Activated CD4-positive, CD25-positive, alpha-beta regulatory T cell treated with anti-CD3 and anti-CD28 coated beads, Interleukin-2, amount 50 U/mL, for 24 hours (primary cell): ENCODE data around the gene ELOA.
A peak's percentile ranks its signal among the peaks of the same experiment; 100 is the strongest.
"Not testable (repeated sequence)": the region's sequence is repeated elsewhere in the genome, so short reads cannot be mapped to it uniquely, and the experiment has no call there.

Experiments used
- ATAC-seq, 2 donors: fragments of 150-1000 bp; cut with Tn5 transposase; one replicate each; pipeline ENCODE4 v1.10.0; 2021; ENCODE audit warnings: mild to moderate bottlenecking in 1 of 2, moderate library complexity in 1 of 2

ELOA gene

GRCh38 chr1:23736437-23737134 lies 6.7 kb upstream of the ELOA start:
- peak; percentile 38 to 58 for ATAC-seq

- ATAC-seq = no peak
Observed at GRCh38 chr1:23741609-23742008, 1.7 kb upstream of the ELOA start.

- ATAC-seq = peak; percentile 44 to 58
Observed at GRCh38 chr1:23742670-23743286, 493 bp upstream of the ELOA start.

- no peak for ATAC-seq
Observed at GRCh38 chr1:23745515-23745914, 2.2 kb downstream of the ELOA start.

- ATAC-seq = no peak
Observed at GRCh38 chr1:23748016-23748415, 4.7 kb downstream of the ELOA start.

GRCh38 chr1:23751050-23751814 lies 8.0 kb downstream of the ELOA start:
- ATAC-seq = peak; percentile 48 to 75

DNA sequence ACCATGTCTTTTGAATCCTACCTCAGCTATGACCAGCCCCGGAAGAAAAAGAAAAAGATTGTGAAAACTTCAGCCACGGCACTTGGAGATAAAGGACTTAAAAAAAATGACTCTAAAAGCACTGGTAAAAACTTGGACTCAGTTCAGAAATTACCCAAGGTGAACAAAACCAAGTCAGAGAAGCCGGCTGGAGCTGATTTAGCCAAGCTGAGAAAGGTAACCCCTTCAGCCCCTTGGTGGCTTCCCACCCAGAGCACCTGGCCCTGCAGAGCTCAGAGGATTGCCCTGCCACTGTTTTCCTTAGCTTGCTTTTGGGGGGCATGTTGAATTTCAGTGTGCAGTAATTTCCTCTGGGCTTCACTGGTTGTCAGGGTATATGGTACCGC lies 8.5 kb downstream of the ELOA start:
- ATAC-seq = no peak

- no peak for ATAC-seq
Observed at GRCh38 chr1:23752909-23753308, 9.6 kb downstream of the ELOA start.

- no peak for ATAC-seq
Observed at GRCh38 chr1:23756676-23757075, 13.4 kb downstream of the ELOA start.

DNA sequence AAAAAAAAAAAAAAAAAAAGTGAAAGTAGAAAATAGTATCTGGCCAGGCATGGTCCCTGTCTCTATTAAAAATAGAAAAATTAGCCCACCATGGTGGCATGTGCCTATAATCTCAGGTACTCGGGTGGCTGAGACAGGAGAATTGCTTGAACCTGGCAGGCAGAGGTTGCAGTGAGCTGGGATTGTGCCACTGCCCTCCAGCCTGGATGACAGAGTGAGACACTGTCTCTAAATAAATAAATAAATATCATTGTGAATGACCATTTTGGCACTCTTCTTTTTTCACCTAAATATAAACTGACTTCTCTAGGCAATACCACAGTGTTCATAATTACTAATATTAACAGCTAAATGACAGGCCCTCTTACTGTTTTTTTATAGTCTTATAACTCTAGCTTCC lies 14.5 kb downstream of the ELOA start:
- ATAC-seq = no peak

GRCh38 chr1:23759277-23759676 lies 16.0 kb downstream of the ELOA start:
- ATAC-seq = no peak

- no peak for ATAC-seq
Observed at GRCh38 chr1:23763041-23763577, 19.8 kb downstream of the ELOA start.

DNA sequence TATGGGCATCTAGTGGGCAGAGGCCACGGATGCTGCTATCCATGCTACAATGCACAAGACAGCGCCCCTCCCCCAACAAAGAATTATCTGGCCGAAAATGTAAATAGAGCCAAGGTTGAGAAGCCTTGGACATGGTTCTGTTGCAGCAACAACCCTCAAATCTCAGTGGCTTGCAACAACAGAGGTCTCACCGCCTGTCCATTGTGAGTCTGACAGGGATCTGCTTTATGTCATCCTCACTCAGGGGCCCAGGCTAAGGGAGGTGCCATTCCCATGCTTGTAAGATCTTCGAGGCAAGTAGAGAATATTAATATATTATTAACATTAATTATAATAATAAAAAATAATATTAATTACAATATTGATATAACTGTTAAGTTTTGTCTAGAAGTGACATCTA lies 25.5 kb downstream of the ELOA start:
- no peak for ATAC-seq

GRCh38 chr1:23772049-23772853 lies 29.0 kb downstream of the ELOA start:
- ATAC-seq = peak; percentile 95 to 97

- no peak for ATAC-seq
Observed at GRCh38 chr1:23772854-23773242, 29.6 kb downstream of the ELOA start.

DNA sequence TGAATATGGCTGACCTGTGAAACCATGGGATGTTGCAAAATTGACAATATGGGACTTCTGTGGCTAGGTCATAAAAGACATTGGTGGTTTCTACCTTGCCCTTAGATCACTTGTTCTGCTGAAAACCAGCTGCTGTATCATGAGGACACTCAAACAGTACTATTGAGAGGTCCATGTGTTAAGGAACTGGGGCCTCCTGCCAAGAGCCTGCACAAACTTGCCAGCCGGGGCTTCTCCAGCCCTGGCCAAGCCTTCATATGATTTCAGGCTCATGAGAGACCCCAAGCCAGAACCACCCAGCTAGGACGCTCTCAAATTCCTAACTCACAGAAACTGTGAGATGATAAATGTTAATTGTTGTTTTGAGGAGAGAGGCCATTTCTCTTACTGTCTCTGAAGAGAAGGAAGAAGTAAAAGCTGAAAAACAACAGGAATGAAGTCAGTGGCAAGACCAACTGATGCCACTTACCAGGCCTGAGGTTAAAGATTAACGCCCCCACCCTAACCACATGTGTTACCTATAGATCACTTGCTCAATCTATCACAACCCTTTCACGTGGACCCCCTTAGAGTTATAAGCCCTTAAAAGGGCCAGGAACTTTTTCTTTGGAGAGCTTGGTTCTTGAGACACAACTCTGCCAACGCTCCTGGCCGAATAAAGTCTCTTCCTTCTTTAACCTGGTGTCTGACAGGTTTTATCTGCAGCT lies 31.1 kb downstream of the ELOA start:
- ATAC-seq = no peak

GRCh38 chr1:23776217-23776616 lies 32.9 kb downstream of the ELOA start:
- no peak for ATAC-seq

DNA sequence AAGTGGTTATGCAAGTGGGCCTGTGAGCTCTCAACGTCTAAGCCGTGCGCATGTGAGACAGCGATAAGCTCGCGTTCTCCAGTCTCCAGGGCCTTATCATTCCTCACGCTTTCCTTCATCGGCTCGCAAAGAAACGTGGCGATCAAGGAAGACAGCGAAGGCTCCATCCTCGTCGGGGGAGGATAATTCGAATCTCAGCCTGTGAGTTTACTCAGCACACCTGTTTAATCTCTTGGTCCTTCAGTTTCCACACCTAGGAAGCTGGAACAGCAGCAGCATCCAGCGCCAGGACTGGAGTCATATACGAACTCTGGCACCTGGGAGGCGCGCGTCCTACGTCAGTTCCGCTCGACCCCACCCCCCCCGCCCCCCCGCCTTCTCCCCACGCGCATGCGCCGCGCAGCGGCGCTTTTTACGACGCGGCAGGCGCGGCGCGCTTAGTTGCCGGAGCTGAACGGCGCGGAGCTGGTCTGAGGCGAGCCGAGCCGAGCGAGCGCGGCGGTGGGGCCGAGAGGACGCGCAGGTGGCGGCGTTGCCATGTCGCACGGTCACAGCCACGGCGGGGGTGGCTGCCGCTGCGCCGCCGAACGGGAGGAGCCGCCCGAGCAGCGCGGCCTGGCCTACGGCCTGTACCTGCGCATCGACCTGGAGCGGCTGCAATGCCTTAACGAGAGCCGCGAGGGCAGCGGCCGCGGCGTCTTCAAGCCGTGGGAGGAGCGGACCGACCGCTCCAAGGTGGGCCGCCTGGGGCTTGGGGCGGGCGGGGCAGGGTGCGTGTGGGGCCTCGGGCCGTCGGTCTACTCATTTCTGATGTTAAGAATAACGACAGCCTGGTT lies 34.9 kb downstream of the ELOA start, which contains the start of gene PITHD1:
Gene PITHD1 (plus strand): TSS at position 440 of the 836 bp plus-strand sequence. CDS start 98 bp downstream, at position 538.
- peak; percentile 76 for ATAC-seq

DNA sequence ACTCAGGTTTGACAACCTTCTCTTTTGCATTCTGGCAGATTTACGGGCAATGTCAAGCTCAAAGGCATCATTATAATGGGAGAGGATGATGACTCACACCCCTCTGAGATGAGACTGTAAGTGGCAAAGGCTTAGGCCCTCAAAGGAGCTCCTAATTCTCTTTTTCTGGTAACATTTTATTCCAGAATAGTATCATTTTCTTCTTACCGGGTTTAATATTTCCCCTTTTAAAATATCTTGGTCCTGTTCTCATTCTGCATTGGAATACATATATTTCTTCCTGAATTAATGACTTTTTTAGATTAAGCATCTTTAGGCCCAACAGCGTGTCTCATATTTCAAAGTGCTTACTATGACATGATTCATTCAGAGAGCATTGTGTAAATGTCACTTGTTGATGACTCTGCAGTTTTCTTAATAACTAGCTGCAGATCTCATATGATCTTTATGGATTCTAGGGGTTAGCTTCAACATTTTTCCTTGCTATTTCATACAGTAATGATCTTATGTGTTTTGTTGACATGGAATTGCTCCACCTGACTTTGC lies 36.6 kb downstream of the ELOA start:
- peak; percentile 62 for ATAC-seq

GRCh38 chr1:23783141-23783540 lies 39.9 kb downstream of the ELOA start:
- ATAC-seq = not testable (repeated sequence)

DNA sequence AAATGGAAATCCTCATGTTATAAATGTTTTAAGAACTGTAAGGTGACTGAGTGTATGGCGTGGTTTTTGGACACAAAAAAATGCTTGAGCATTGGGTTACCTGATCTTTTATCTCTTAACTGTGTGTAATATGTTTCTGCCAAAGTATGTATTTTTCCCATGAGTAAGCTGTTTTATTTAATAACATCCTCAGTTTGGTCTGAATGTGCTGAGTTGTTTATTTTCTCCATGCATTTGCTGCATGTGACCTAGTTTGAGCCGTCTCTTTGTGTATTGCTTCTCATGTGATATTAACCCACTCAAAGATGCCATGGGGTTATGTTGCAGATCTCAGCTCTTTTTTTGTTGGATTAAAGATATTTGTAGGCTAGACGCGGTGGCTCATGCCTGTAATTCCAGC lies 41.6 kb downstream of the ELOA start:
- no peak for ATAC-seq
